HepG2 (cell line): ENCODE results near the gene SERPINA3. TPM values are rescaled to one million over a fixed set of nuclear protein-coding genes. Genes with fewer than 3 reads are reported as not detected.

ENCODE experiments used
- ARNTL ChIP-seq: sonication (generic); formaldehyde crosslinking; IDR thresholded peaks from 2 replicates; pipeline ENCODE4 v1.4.0; 2020; ENCODE audit warnings: mild to moderate bottlenecking, missing genetic modification reagents
- ATM ChIP-seq: fragments of 450-650 bp; IDR thresholded peaks from 2 replicates; pipeline ENCODE4 v1.7.1; 2017; ENCODE audit warnings: mild to moderate bottlenecking, borderline replicate concordance
- JDP2 ChIP-seq: sonication (generic); formaldehyde crosslinking; IDR thresholded peaks from 2 replicates; pipeline ENCODE4 v1.8.1; 2022; ENCODE audit warnings: missing genetic modification reagents, borderline replicate concordance
- MAZ ChIP-seq, 2 experiments: sonication (generic) in 1 of 2; formaldehyde crosslinking in 1 of 2; IDR thresholded peaks; 2 replicates each; pipeline versions ENCODE4 v1.5.0 to v1.6.1; 2012 to 2020; ENCODE audit warnings: low read depth in 2 of 2, mild to moderate bottlenecking in 2 of 2, borderline replicate concordance in 1 of 2, improper control_type of control experiment in 1 of 2, low read length in 1 of 2, missing genetic modification reagents in 1 of 2, moderate library complexity in 1 of 2
- NFKB2 ChIP-seq: sonication (generic); formaldehyde crosslinking; IDR thresholded peaks from 2 replicates; pipeline ENCODE4 v1.4.0; 2020; ENCODE audit warnings: missing genetic modification reagents, borderline replicate concordance
- POLR2A ChIP-seq, 2 experiments: IDR thresholded peaks; 2 replicates each; pipeline ENCODE4 v1.6.1; 2011; ENCODE audit warnings: low read depth in 2 of 2, low read length in 2 of 2, mild to moderate bottlenecking in 1 of 2, moderate library complexity in 1 of 2; ENCODE audit not compliant: insufficient read depth in 1 of 2
- RBFOX2 ChIP-seq: fragments of 200-400 bp; formaldehyde crosslinking; IDR thresholded peaks from 2 replicates; pipeline ENCODE4 v1.6.1; 2017; ENCODE audit warnings: low read depth, mild to moderate bottlenecking, low read length
- SMAD1 ChIP-seq: sonication (generic); formaldehyde crosslinking; IDR thresholded peaks from 2 replicates; pipeline ENCODE4 v1.4.0; 2020; ENCODE audit warnings: missing genetic modification reagents, low read depth, mild to moderate bottlenecking, borderline replicate concordance
- SMARCC2 ChIP-seq: fragments of 450-650 bp; IDR thresholded peaks from 2 replicates; pipeline ENCODE4 v1.6.1; 2017; ENCODE audit warnings: antibody characterized with exemption, mild to moderate bottlenecking
- STAG1 ChIP-seq: sonication (generic); formaldehyde crosslinking; IDR thresholded peaks from 2 replicates; pipeline ENCODE4 v1.4.0; 2020; ENCODE audit warnings: missing genetic modification reagents
- ZBTB1 ChIP-seq: sonication (generic); formaldehyde crosslinking; IDR thresholded peaks from 2 replicates; pipeline ENCODE4 v1.4.0; 2020; ENCODE audit warnings: missing genetic modification reagents, borderline replicate concordance
- ZBTB20 ChIP-seq: sonication (generic); formaldehyde crosslinking; IDR thresholded peaks from 2 replicates; pipeline ENCODE4 v1.8.1; 2023; ENCODE audit warnings: missing genetic modification reagents, low read depth, mild to moderate bottlenecking, borderline replicate concordance
- ZBTB34 ChIP-seq: sonication (generic); formaldehyde crosslinking; IDR thresholded peaks from 2 replicates; pipeline ENCODE4 v1.8.0; 2022; ENCODE audit warnings: mild to moderate bottlenecking, missing genetic modification reagents
- ZFP62 ChIP-seq: sonication (generic); formaldehyde crosslinking; IDR thresholded peaks from 2 replicates; pipeline ENCODE4 v1.4.0; 2020; ENCODE audit warnings: missing genetic modification reagents
- ZFP90 ChIP-seq: sonication (generic); formaldehyde crosslinking; IDR thresholded peaks from 2 replicates; pipeline ENCODE4 v1.8.0; 2022; ENCODE audit warnings: missing genetic modification reagents, mild to moderate bottlenecking, inconsistent platforms, borderline replicate concordance
- ZKSCAN5 ChIP-seq: sonication (generic); formaldehyde crosslinking; IDR thresholded peaks from 2 replicates; pipeline ENCODE4 v1.5.1; 2020; ENCODE audit warnings: mild to moderate bottlenecking, missing genetic modification reagents
- ZNF382 ChIP-seq: sonication (generic); formaldehyde crosslinking; IDR thresholded peaks from 2 replicates; pipeline ENCODE4 v1.5.0; 2020; ENCODE audit warnings: missing genetic modification reagents, mild to moderate bottlenecking, borderline replicate concordance
- ZNF567 ChIP-seq: sonication (generic); formaldehyde crosslinking; IDR thresholded peaks from 2 replicates; pipeline ENCODE4 v1.8.1; 2023; ENCODE audit warnings: mild to moderate bottlenecking, missing genetic modification reagents, borderline replicate concordance
- ZNF720 ChIP-seq: sonication (generic); formaldehyde crosslinking; IDR thresholded peaks from 2 replicates; pipeline ENCODE4 v1.4.0; 2020; ENCODE audit warnings: missing genetic modification reagents
- ZNF772 ChIP-seq: sonication (generic); formaldehyde crosslinking; IDR thresholded peaks from 2 replicates; pipeline ENCODE4 v1.5.0; 2020; ENCODE audit warnings: mild to moderate bottlenecking, missing genetic modification reagents
- ZSCAN29 ChIP-seq: sonication (generic); formaldehyde crosslinking; conservative IDR thresholded peaks from 2 replicates; pipeline ENCODE4 v1.4.0; 2020; ENCODE audit warnings: mild to moderate bottlenecking, missing genetic modification reagents
- polyA plus RNA-seq, 8 experiments: library from polyadenylated mRNA; depleted of rRNA in 3 of 8; stranded (reverse) in 7 of 8; unstranded in 1 of 8; fragments of >200 nt; fragmentation: Illumina TruSeq in 4 of 8; extraction: Trizol in 4 of 8; gene quantifications; 2 replicates each; pipeline versions ENCODE4 v1.2.1 to v1.2.3, GENCODE V29; 2011 to 2016; ENCODE audit warnings: low read depth in 4 of 8, missing spikeins in 1 of 8, mixed read lengths in 1 of 8; ENCODE audit not compliant: insufficient read depth in 1 of 8
- total RNA-seq, 5 experiments: library from RNA; depleted of rRNA; stranded (reverse); fragments of >200 nt; fragmentation: Illumina TruSeq; extraction: Trizol; gene quantifications; 2 replicates each; pipeline ENCODE4 v1.2.3, GENCODE V29; 2016; ENCODE audit warnings: low read depth in 1 of 5
- TF ChIP-seq, protein P1 (sequence below): sonication (generic); formaldehyde crosslinking; IDR thresholded peaks from 2 replicates; pipeline ENCODE4 v1.5.1; 2020; ENCODE audit warnings: mild to moderate bottlenecking, missing genetic modification reagents, moderate library complexity
- TF ChIP-seq, protein P2 (sequence below): sonication (generic); formaldehyde crosslinking; IDR thresholded peaks from 2 replicates; pipeline ENCODE4 v1.5.0; 2020; ENCODE audit warnings: mild to moderate bottlenecking, missing genetic modification reagents

Gene SERPINA3
- total and polyA plus RNA-seq, 2 of the 13 experiments (the other 11 are each of a cell fraction or from before 2014, with no cell fraction given): 825 to 2,200 TPM

GRCh38 chr14:94582851-94583250, 29.3 kb upstream of the SERPINA3 start (continued):
- TF ChIP-seq RBFOX2 (0 out of 2 replicates have a peak, but pooled peaks have one; percentile 13), MAZ (IDR thresholded peaks at IDR 0.05; ENCODE audit: borderline replicate concordance, low read depth, low read length) (no peak), MAZ (CRISPR knock-in tag; IDR thresholded peaks at IDR 0.05; ENCODE audit: low read depth) (no peak), ZFP62 (CRISPR knock-in tag) (no peak), ZNF720 (no peak), ZKSCAN5 (CRISPR knock-in tag) (no peak), SMARCC2 (no peak), ARNTL (CRISPR knock-in tag) (no peak), ZSCAN29 (CRISPR knock-in tag) (no peak), ZBTB20 (CRISPR knock-in tag) (no peak), ZNF567 (CRISPR knock-in tag) (no peak), ZNF772 (CRISPR knock-in tag) (no peak), ATM (no peak), POLR2A (IDR thresholded peaks at IDR 0.05; ENCODE audit: insufficient read depth in 1 of 2, low read depth in 2 of 2, low read length in 2 of 2) (no peak), NFKB2 (CRISPR knock-in tag) (no peak), ZBTB1 (CRISPR knock-in tag) (no peak), ZNF382 (no peak), STAG1 (CRISPR knock-in tag) (no peak), ZFP90 (no peak), JDP2 (CRISPR knock-in tag) (no peak), ZBTB34 (CRISPR knock-in tag) (no peak), SMAD1 (CRISPR knock-in tag) (no peak)
- TF ChIP-seq, protein P1, sequence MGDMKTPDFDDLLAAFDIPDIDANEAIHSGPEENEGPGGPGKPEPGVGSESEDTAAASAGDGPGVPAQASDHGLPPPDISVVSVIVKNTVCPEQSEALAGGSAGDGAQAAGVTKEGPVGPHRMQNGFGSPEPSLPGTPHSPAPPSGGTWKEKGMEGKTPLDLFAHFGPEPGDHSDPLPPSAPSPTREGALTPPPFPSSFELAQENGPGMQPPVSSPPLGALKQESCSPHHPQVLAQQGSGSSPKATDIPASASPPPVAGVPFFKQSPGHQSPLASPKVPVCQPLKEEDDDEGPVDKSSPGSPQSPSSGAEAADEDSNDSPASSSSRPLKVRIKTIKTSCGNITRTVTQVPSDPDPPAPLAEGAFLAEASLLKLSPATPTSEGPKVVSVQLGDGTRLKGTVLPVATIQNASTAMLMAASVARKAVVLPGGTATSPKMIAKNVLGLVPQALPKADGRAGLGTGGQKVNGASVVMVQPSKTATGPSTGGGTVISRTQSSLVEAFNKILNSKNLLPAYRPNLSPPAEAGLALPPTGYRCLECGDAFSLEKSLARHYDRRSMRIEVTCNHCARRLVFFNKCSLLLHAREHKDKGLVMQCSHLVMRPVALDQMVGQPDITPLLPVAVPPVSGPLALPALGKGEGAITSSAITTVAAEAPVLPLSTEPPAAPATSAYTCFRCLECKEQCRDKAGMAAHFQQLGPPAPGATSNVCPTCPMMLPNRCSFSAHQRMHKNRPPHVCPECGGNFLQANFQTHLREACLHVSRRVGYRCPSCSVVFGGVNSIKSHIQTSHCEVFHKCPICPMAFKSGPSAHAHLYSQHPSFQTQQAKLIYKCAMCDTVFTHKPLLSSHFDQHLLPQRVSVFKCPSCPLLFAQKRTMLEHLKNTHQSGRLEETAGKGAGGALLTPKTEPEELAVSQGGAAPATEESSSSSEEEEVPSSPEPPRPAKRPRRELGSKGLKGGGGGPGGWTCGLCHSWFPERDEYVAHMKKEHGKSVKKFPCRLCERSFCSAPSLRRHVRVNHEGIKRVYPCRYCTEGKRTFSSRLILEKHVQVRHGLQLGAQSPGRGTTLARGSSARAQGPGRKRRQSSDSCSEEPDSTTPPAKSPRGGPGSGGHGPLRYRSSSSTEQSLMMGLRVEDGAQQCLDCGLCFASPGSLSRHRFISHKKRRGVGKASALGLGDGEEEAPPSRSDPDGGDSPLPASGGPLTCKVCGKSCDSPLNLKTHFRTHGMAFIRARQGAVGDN (CRISPR knock-in tag): no peak
- TF ChIP-seq, protein P2, sequence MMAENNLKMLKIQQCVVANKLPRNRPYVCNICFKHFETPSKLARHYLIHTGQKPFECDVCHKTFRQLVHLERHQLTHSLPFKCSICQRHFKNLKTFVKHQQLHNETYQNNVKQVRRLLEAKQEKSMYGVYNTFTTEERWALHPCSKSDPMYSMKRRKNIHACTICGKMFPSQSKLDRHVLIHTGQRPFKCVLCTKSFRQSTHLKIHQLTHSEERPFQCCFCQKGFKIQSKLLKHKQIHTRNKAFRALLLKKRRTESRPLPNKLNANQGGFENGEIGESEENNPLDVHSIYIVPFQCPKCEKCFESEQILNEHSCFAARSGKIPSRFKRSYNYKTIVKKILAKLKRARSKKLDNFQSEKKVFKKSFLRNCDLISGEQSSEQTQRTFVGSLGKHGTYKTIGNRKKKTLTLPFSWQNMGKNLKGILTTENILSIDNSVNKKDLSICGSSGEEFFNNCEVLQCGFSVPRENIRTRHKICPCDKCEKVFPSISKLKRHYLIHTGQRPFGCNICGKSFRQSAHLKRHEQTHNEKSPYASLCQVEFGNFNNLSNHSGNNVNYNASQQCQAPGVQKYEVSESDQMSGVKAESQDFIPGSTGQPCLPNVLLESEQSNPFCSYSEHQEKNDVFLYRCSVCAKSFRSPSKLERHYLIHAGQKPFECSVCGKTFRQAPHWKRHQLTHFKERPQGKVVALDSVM (CRISPR knock-in tag): no peak
